Measurements from ENCODE around the gene ERRFI1. TPM values are rescaled to one million over a fixed set of nuclear protein-coding genes. Genes with fewer than 3 reads are reported as not detected.
"Not testable (repeated sequence)": the region's sequence is repeated elsewhere in the genome, so short reads cannot be mapped to it uniquely, and the experiment has no call there.

The ERRFI1 gene
- total RNA-seq, 2 donors from 2014 or later, result 61.4 to 72.5 TPM

DNA sequence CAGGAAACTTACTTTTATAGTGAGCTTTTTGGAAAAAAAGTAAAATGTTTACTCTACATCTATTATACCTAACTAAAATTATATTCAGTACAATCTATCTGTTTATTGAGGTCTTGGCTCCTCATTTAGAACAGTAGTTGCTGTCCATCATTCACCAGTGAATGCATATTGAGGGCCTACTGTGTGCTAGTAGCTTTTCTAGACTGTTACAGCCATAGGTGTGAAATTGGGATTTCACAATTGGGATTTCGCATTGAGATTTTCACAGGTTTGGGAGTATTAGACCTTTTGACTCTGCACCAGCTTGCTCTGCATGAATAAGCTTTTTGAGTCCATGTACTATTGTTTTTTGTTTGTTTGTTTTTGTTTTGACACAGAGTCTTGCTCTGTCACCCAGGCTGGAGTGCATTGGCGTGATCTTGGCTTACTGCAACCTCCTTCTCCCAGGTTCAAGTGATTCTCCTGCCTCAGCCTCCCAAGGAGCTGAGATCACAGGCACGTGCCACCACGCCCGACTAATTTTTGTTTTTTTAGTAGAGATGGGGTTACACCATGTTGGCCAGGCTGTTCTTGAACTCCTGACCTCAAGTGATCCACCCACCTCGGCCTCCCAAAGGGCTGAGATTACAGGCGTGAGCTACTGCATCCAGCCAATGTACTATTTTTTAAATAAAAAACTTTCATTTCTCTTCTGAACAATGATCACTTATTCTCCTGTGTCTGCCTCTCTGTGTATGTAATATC lies 47.2 kb upstream of the ERRFI1 start:
- Mint-ChIP-seq H3K9me3 (no peaks in the 10 kb centered on the region), H3K27me3 (ENCODE audit: insufficient read depth) (no peaks in the 10 kb centered on the region), H3K4me1 (peaks cover 30% of the 10 kb centered on the region), H3K36me3 (ENCODE audit: low read depth) (no peaks in the 10 kb centered on the region), H3K27ac (no peak overlapping the region), H3K4me3 (no peak overlapping the region)
- H3K9me3 ChIP-seq (ENCODE audit: control insufficient read depth, low read length), result no peaks in the 10 kb centered on the region
- WGBS, 2 experiments (ENCODE audit: insufficient coverage in 1 of 2, insufficient read length in 1 of 2), result 84 to 94% methylated on average over 5 to 7 of the region's 7 CpGs
- H3K27ac ChIP-seq (ENCODE audit: low read depth, low read length), result no peak overlapping the region
- DNase-seq, result no peak
- no peak overlapping the region for H3K9ac ChIP-seq (ENCODE audit: extremely low read depth, low read length, poor library complexity, severe bottlenecking)
- no peak overlapping the region for H3K4me3 ChIP-seq (ENCODE audit: low read length)
- H3K36me3 ChIP-seq (ENCODE audit: control insufficient read depth, insufficient read depth, low read length), result no peaks in the 10 kb centered on the region
- TF ChIP-seq, protein P1, sequence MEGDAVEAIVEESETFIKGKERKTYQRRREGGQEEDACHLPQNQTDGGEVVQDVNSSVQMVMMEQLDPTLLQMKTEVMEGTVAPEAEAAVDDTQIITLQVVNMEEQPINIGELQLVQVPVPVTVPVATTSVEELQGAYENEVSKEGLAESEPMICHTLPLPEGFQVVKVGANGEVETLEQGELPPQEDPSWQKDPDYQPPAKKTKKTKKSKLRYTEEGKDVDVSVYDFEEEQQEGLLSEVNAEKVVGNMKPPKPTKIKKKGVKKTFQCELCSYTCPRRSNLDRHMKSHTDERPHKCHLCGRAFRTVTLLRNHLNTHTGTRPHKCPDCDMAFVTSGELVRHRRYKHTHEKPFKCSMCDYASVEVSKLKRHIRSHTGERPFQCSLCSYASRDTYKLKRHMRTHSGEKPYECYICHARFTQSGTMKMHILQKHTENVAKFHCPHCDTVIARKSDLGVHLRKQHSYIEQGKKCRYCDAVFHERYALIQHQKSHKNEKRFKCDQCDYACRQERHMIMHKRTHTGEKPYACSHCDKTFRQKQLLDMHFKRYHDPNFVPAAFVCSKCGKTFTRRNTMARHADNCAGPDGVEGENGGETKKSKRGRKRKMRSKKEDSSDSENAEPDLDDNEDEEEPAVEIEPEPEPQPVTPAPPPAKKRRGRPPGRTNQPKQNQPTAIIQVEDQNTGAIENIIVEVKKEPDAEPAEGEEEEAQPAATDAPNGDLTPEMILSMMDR (conservative IDR thresholded peaks at IDR 0.05), result no peak
- H3K27me3 ChIP-seq (ENCODE audit: control insufficient read depth, insufficient read depth, low read length, poor library complexity, severe bottlenecking), result no peaks in the 10 kb centered on the region
- peaks cover 13% of the 10 kb centered on the region for H3K4me1 ChIP-seq (ENCODE audit: control insufficient read depth, insufficient read depth, low read length)

DNA sequence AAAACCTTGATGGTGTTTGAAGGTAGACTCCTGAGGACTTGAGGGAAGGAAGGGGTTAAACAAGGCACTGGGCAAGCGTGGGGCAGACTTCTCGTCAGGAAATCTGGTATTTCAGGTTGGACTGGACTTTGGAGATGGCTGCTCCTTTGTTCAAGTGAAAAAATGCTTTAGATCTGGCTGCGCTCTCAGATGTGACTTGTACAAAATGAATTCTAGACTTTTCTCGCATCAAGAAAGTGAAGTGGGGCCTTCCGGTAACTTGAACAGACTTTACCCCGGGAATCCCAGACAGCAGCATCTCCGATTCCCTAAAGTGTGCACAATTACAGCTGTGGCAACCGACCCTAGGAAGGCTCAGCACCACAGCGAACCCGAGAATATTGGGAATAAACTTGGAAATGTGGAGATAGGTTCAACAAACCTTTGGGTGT lies 44.3 kb upstream of the ERRFI1 start:
- peaks cover under 1% of the 10 kb centered on the region for H3K4me1 ChIP-seq (ENCODE audit: control insufficient read depth, insufficient read depth, low read length)
- no peak for DNase-seq
- Mint-ChIP-seq H3K36me3 (ENCODE audit: low read depth) (no peaks in the 10 kb centered on the region), H3K27me3 (ENCODE audit: insufficient read depth) (no peaks in the 10 kb centered on the region), H3K27ac (peak overlapping the region; percentile 59), H3K9me3 (peaks cover 3% of the 10 kb centered on the region), H3K4me3 (no peak overlapping the region), H3K4me1 (peaks cover 8% of the 10 kb centered on the region)
- no peaks in the 10 kb centered on the region for H3K36me3 ChIP-seq (ENCODE audit: control insufficient read depth, insufficient read depth, low read length)
- H3K4me3 ChIP-seq (ENCODE audit: low read length), result no peak overlapping the region
- H3K9me3 ChIP-seq (ENCODE audit: control insufficient read depth, low read length), result peaks cover 1% of the 10 kb centered on the region
- TF ChIP-seq, protein P1 (conservative IDR thresholded peaks at IDR 0.05), result no peak
- H3K27me3 ChIP-seq (ENCODE audit: control insufficient read depth, insufficient read depth, low read length, poor library complexity, severe bottlenecking), result no peaks in the 10 kb centered on the region
- no peak overlapping the region for H3K9ac ChIP-seq (ENCODE audit: extremely low read depth, low read length, poor library complexity, severe bottlenecking)
- no peak overlapping the region for H3K27ac ChIP-seq (ENCODE audit: low read depth, low read length)
- 79 to 88% methylated on average over 10 of the region's 10 CpGs for WGBS, 2 experiments (ENCODE audit: insufficient coverage in 1 of 2, insufficient read length in 1 of 2)

DNA sequence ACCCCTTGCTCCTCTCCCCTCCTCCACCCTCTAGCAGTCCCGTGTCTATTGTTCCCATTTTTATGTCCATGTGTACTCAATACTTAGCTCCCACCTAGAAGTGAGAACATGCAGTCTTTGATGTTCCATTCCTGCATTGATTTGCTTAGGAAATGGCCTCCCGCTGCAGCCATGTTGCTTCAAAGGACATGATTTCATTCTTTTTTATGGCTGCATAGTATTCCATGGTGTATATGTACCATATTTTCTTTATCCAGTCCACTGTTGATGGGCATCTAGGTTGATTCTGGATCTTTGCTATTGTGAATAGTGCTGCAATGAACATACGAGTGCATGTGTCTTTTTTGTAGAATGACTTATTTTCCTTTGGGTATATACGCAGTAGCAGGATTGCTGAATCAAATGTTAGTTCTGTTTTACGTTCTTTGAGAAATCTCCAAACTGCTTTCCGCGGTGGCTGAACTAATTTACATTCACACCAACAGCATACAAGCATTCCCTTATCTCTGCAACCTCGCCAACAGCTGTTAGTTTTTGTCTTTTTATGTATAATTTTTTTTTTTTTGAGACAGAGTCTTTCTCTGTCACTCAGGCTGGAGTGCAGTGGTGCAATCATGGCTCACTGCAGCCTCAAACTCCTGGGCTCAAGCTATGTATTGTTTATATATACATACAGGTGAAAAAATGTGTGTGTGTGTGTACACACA lies 43.7 kb upstream of the ERRFI1 start:
- not testable (repeated sequence) for H3K27me3 ChIP-seq (ENCODE audit: control insufficient read depth, insufficient read depth, low read length, poor library complexity, severe bottlenecking); H3K4me3 ChIP-seq (ENCODE audit: low read length); H3K36me3 Mint-ChIP-seq (ENCODE audit: low read depth); DNase-seq; H3K27ac ChIP-seq (ENCODE audit: low read depth, low read length); H3K9me3 Mint-ChIP-seq; H3K4me1 ChIP-seq (ENCODE audit: control insufficient read depth, insufficient read depth, low read length); H3K27me3 Mint-ChIP-seq (ENCODE audit: insufficient read depth); H3K4me3 Mint-ChIP-seq; H3K27ac Mint-ChIP-seq; H3K9me3 ChIP-seq (ENCODE audit: control insufficient read depth, low read length); H3K9ac ChIP-seq (ENCODE audit: extremely low read depth, low read length, poor library complexity, severe bottlenecking); H3K4me1 Mint-ChIP-seq; H3K36me3 ChIP-seq (ENCODE audit: control insufficient read depth, insufficient read depth, low read length)
- WGBS, 2 experiments (ENCODE audit: insufficient coverage in 1 of 2, insufficient read length in 1 of 2), result 91 to 100% methylated on average over 4 to 7 of the region's 8 CpGs
